GM20431 (cell line): Measurements from ENCODE around the gene PPEF2.
"Not testable (repeated sequence)": the region's sequence is repeated elsewhere in the genome, so short reads cannot be mapped to it uniquely, and the experiment has no call there.

ENCODE experiments used
- in situ Hi-C: fragments of 300-500 bp; cut with MseI, MboI; formaldehyde crosslinking; loops from one replicate; pipeline ENCODE4 v1.15.0; 2020; ENCODE audit warnings: low sequenced_read_pairs; ENCODE audit not compliant: unreplicated experiment

The PPEF2 gene

GRCh38 chr4:75902352-75902751 is at the start of gene PPEF2:
TSS of gene PPEF2 (minus strand) at chr4:75902452. CDS start at chr4:75896325, 6,127 bp downstream.
- in situ Hi-C loops: no loop called here

- in situ Hi-C loops: no loop called here
These were observed 48.1 kb upstream of the PPEF2 start for GRCh38 chr4:75950213-75950815.

- in situ Hi-C loops: no loop called here
These were observed 46.7 kb upstream of the PPEF2 start for GRCh38 chr4:75948822-75949444.

- in situ Hi-C loops: no loop called here
These were observed 38.5 kb upstream of the PPEF2 start, which contains the start of gene NAAA for GRCh38 chr4:75940692-75941253. TSS of gene NAAA (minus strand) at chr4:75941013. CDS start at chr4:75940949, 64 bp downstream.

GRCh38 chr4:75939890-75940691 is 37.8 kb upstream of the PPEF2 start:
- in situ Hi-C loops: no loop called here

GRCh38 chr4:75935628-75936027 is 33.4 kb upstream of the PPEF2 start:
- in situ Hi-C loops: no loop called here

GRCh38 chr4:75930152-75930551 is 27.9 kb upstream of the PPEF2 start:
- in situ Hi-C loops: no loop called here

GRCh38 chr4:75924916-75925315 is 22.7 kb upstream of the PPEF2 start:
- in situ Hi-C loops: not testable (repeated sequence)

- in situ Hi-C loops: no loop called here
These were observed 22.1 kb upstream of the PPEF2 start for GRCh38 chr4:75924309-75924827.

- in situ Hi-C loops: no loop called here
These were observed 20.3 kb upstream of the PPEF2 start for GRCh38 chr4:75922588-75922987.

- in situ Hi-C loops: no loop called here
These were observed 19.7 kb upstream of the PPEF2 start for GRCh38 chr4:75921910-75922309.

- in situ Hi-C loops: no loop called here
These were observed 18.1 kb upstream of the PPEF2 start for GRCh38 chr4:75920327-75920726.

- in situ Hi-C loops: no loop called here
These were observed 17.7 kb upstream of the PPEF2 start for GRCh38 chr4:75919920-75920319.

- in situ Hi-C loops: no loop called here
These were observed 13.9 kb upstream of the PPEF2 start for GRCh38 chr4:75916091-75916661.

- in situ Hi-C loops: no loop called here
These were observed 10.7 kb upstream of the PPEF2 start for GRCh38 chr4:75912968-75913367.

- in situ Hi-C loops: not testable (repeated sequence)
These were observed 8.6 kb upstream of the PPEF2 start for GRCh38 chr4:75910831-75911230.

- in situ Hi-C loops: no loop called here
These were observed 7.2 kb upstream of the PPEF2 start for GRCh38 chr4:75909405-75909804.

- in situ Hi-C loops: no loop called here
These were observed 6.3 kb upstream of the PPEF2 start for GRCh38 chr4:75908555-75908954.

GRCh38 chr4:75907966-75908365 is 5.7 kb upstream of the PPEF2 start:
- in situ Hi-C loops: no loop called here

GRCh38 chr4:75904076-75904475 is 1.8 kb upstream of the PPEF2 start:
- in situ Hi-C loops: no loop called here
